Measurements from ENCODE around the gene GARIN5A.

Gene GARIN5A

DNA sequence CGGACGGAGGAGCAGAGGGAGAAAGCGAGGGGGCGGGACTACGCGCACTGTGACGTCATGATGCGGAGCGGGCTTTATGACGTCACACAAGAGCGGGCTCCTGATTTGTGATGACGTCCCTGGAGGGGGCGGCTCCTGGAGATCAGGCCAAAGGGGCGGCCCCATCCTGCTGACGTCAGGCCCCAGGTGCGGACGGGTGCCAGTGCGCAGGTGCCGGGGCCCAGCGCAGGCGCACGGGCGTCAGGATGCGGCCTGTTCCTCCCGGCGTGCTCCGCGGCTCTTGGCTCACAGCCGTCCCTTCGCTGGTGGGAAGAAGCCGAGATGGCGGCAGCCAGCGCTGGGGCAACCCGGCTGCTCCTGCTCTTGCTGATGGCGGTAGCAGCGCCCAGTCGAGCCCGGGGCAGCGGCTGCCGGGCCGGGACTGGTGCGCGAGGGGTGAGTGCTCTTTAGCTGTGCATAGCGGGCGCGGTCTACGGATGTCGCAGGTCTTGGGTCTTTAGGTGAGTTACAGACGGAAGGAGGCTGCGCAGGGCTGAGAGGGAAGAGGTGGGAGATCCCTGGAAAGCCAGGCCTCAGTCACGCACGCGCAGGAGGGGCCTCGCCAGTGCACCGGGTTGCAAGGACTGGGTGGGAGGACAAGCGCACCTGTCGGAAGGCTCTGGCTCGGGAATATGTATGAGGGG, at the start of gene GARIN5A, which contains the start of gene EMC10:
Gene GARIN5A, minus strand, starts transcription at position 625 of the 683 bp plus-strand sequence. Its CDS starts 460 bp downstream, at position 165.
Gene EMC10, plus strand, starts transcription at position 284 of the 683 bp plus-strand sequence. Its CDS starts 38 bp downstream, at position 322.
- Histone ChIP-seq H3K36me3 (ENCODE audit: insufficient read depth, low read length) (peaks cover 4% of the 10 kb centered on the region), H3K9ac (ENCODE audit: low read depth, low read length) (peak within 1 kb of the TSS; percentile 100), H3K4me1 (ENCODE audit: insufficient read depth, low read length) (no peaks in the 10 kb centered on the region), H3K9me3 (ENCODE audit: control insufficient read depth, insufficient read depth, low read length) (no peaks in the 10 kb centered on the region)

DNA sequence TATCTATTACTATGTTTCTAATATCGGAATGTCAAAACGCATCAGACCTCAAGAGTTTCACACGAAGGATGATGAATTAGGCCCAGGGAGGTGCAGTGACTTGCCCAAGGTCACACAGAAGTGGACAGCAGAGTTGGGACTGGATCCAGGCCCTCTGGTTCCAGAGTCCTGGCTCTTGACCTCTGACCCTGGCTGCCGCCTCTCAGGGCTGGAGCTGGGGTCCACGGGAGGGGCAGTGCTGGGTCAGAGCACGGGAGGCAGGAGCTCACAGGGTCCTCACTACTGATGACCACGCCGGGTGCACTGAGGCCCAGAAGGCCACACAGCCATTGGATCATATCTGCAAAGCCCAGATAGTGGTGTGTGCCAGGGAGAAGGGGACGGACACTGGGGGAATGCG, 46.2 kb upstream of the GARIN5A start:
- Histone ChIP-seq H3K9me3 (ENCODE audit: control insufficient read depth, insufficient read depth, low read length) (no peaks in the 10 kb centered on the region), H3K36me3 (ENCODE audit: insufficient read depth, low read length) (no peaks in the 10 kb centered on the region), H3K9ac (ENCODE audit: low read depth, low read length) (no peak overlapping the region), H3K4me1 (ENCODE audit: insufficient read depth, low read length) (no peaks in the 10 kb centered on the region)

DNA sequence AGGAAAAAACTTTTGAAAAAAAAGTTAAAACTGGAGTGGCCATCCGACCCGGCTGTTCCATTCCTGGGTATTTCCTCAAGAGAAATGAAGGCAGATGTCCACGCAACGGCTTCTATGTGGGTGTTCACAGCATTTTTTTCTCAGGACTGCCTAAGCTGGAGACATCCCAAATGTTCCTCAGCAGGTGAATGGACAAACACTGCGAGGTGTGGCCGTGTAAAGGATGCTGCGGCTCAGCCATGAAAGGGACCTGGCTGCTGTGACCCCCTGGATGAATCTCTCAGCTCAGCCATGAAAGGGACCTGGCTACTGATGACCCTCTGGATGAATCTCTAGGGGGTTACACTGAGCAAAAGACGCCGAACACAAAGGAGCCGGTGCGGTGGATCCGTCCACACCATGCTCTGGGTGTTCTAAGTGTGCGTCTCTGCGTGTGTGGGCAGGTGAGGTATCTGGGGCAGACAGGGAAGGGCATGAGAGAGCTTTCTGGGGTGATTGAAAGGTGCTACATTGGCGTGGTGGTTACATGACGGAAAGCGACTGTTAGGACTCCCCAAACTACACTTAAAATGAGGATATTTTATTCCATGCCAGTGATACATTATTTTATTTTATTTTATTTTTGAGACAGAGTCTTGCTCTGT, 44.3 kb upstream of the GARIN5A start:
- H3K4me1 ChIP-seq (ENCODE audit: insufficient read depth, low read length) = no peaks in the 10 kb centered on the region
- no peaks in the 10 kb centered on the region for H3K36me3 ChIP-seq (ENCODE audit: insufficient read depth, low read length)
- no peaks in the 10 kb centered on the region for H3K9me3 ChIP-seq (ENCODE audit: control insufficient read depth, insufficient read depth, low read length)
- H3K9ac ChIP-seq (ENCODE audit: low read depth, low read length) = no peak overlapping the region

DNA sequence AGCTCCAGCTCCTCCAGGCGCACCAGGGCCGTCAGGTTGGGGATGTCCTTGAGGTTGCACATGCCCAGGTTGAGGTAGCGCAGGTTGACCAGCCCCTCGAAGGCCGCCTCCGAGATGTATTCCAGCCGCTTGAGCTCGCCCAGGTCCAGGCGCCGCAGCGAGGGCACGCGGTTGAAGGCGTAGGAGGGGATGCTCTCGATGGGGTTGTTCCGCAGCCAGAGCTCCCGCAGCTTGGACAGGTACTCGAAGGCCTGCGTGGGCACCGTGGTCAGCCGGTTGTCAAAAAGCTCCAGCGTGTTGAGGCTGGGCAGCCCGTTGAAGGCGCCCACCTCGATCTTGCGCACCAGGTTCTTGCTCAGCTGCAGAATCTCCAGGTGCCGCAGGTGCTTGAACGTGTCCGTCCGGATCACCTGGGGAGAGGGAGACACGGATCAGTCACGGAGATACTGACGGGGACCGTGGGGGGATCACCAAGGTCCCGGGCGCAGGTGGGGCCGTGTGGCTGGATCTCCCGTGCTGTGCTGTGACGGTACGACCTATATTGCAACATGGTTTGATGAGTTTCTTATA, 42.4 kb upstream of the GARIN5A start:
- Histone ChIP-seq H3K9me3 (ENCODE audit: control insufficient read depth, insufficient read depth, low read length) (no peaks in the 10 kb centered on the region), H3K9ac (ENCODE audit: low read depth, low read length) (no peak overlapping the region), H3K36me3 (ENCODE audit: insufficient read depth, low read length) (no peaks in the 10 kb centered on the region), H3K4me1 (ENCODE audit: insufficient read depth, low read length) (no peaks in the 10 kb centered on the region)

DNA sequence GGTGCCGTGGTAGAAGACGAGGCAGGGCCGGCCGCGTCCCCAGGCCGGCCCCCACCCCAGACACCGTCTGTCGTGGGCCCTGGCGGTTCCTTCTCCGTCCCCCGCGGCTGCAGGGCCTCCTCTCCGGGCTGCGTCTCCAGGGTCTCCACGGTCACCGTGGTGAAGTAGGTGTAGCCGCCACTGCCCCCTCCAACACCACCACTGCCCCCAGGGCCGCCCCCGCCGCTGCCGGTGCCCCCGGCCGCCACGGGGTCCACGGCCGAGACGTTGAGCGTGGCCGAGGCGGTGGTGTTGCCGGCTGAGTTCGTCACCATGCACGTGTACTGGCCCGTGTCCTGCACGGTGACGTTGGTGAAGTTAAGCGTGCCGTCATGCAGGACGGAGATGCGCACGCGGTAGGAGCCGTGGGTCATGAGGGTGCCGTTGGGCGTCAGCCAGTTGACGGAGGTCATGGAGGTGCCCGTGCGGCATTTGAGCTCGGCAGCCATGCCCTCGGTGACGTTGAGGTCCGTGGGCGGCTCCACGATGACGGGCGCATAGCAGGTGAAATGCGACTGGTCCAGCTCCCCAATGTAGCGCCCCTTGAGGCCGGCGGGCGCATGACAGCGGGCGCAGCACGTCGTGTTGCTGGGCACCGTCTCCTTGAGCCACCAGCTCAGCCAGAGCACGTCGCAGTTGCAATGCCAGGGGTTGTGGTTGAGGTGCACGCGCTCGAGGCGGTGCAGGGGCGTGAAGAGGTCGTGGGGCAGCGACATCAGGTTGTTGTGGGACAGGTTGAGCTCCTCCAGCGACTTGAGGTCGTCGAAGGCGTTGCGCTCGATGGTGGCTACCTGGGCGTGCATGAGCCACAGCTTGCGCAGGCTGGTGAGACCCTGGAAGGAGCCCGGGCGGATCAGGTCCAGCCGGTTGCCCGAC, 41.7 kb upstream of the GARIN5A start:
- Histone ChIP-seq H3K9me3 (ENCODE audit: control insufficient read depth, insufficient read depth, low read length) (no peaks in the 10 kb centered on the region), H3K4me1 (ENCODE audit: insufficient read depth, low read length) (no peaks in the 10 kb centered on the region), H3K9ac (ENCODE audit: low read depth, low read length) (no peak overlapping the region), H3K36me3 (ENCODE audit: insufficient read depth, low read length) (no peaks in the 10 kb centered on the region)

DNA sequence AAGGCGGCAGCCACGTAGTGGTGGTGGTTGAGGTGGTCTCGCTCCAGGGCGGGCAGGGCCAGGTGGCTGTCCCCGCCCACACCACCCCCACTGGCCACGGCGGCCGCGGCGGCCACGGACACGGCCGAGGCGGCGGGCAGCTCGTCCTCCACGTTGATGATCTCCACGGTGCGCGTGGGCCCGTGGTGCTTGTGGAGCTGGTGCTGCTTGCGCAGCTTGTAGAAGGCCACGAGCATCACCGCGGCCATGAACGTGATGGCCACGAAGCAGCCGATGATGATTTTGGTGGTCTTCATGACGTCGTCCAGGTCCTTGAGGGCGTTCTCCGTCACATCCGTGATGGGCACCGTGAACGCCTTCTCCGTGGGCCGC, 41.0 kb upstream of the GARIN5A start:
- H3K9ac ChIP-seq (ENCODE audit: low read depth, low read length) = no peak overlapping the region
- H3K36me3 ChIP-seq (ENCODE audit: insufficient read depth, low read length) = no peaks in the 10 kb centered on the region
- H3K9me3 ChIP-seq (ENCODE audit: control insufficient read depth, insufficient read depth, low read length) = no peaks in the 10 kb centered on the region
- no peaks in the 10 kb centered on the region for H3K4me1 ChIP-seq (ENCODE audit: insufficient read depth, low read length)

DNA sequence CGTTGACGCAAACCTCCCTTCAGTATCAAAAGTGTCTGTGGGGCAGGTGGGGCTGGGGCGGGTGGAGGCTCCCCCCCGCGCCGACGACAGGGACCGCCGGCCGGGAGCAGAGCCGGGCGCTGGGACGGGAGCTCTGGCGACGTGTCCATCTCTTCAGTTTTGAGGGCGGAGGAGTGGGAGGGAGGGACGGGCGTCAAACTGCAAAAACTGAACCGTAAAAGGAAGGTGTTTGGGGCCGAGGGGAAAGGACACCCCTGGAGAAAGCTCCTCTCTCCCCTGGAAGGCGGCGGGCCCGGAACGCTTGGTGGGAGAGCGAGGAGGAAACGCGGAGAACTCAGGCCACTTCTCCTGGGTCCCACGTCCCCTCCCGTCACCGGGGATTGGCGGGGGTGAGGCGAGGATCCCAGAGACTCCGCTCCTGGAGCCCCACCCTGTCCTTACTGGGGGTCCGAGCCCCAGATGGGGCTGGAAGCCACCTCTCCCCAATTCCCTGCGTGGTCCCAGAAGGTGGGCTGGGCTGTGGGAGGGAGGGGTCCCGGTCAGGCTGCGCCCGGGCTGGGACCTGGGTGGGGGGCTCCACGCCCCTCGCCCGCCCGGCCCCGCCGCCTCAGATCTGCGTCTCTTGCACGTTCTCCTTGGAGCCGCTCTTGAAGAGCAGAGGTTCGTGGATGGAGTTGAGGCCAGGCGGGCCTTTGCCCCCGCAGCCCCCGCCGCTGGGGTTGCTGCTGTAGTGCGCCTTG, 40.5 kb upstream of the GARIN5A start:
- Histone ChIP-seq H3K9ac (ENCODE audit: low read depth, low read length) (no peak overlapping the region), H3K9me3 (ENCODE audit: control insufficient read depth, insufficient read depth, low read length) (no peaks in the 10 kb centered on the region), H3K4me1 (ENCODE audit: insufficient read depth, low read length) (no peaks in the 10 kb centered on the region), H3K36me3 (ENCODE audit: insufficient read depth, low read length) (no peaks in the 10 kb centered on the region)

DNA sequence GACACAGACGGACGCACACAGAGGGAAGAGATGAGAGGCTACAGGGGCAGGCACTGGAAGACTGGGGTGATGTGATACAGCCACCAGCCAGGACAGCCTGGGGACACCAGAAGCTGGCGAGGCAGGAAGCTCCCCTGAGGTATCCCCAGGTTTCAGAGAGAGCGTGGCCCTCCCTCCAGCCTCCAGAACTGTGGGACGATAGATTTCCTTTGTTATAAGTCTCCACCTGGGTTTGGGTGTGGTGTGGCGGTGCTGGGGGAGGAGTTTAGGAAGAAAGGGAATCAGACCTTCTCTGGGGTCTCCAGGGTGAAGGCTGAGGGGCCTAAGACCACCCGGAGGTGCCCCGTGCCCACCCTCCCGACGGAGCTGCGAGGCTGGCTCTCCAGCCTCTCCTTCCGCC, 39.8 kb upstream of the GARIN5A start:
- no peaks in the 10 kb centered on the region for H3K36me3 ChIP-seq (ENCODE audit: insufficient read depth, low read length)
- no peak overlapping the region for H3K9ac ChIP-seq (ENCODE audit: low read depth, low read length)
- H3K4me1 ChIP-seq (ENCODE audit: insufficient read depth, low read length) = no peaks in the 10 kb centered on the region

DNA sequence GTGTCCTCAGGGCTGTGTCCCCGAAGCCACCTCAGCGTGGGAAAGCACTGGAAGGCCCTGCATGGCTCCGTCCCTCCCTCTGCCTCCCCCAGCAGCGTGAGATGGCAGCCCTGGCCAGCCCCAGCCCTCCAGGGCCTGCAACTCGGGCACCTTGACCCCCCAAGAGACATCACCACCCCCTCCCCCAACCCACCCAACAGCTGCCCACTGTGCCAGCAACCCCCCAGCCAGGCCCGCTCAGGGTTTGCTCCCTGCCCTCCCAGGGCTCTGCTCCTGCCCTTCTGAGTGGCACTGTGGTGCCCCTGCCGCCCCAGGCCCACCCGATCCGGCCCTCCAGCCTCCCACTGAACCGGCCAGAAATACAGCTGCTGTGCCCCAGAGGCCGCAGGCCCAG, 38.5 kb upstream of the GARIN5A start:
- Histone ChIP-seq H3K9me3 (ENCODE audit: control insufficient read depth, insufficient read depth, low read length) (no peaks in the 10 kb centered on the region), H3K36me3 (ENCODE audit: insufficient read depth, low read length) (no peaks in the 10 kb centered on the region), H3K9ac (ENCODE audit: low read depth, low read length) (no peak overlapping the region), H3K4me1 (ENCODE audit: insufficient read depth, low read length) (no peaks in the 10 kb centered on the region; the same call in 1 of the 2 replicates)

More for the DNA sequence above, 39.8 kb upstream of the GARIN5A start:
- no peaks in the 10 kb centered on the region for H3K9me3 ChIP-seq (ENCODE audit: control insufficient read depth, insufficient read depth, low read length)

DNA sequence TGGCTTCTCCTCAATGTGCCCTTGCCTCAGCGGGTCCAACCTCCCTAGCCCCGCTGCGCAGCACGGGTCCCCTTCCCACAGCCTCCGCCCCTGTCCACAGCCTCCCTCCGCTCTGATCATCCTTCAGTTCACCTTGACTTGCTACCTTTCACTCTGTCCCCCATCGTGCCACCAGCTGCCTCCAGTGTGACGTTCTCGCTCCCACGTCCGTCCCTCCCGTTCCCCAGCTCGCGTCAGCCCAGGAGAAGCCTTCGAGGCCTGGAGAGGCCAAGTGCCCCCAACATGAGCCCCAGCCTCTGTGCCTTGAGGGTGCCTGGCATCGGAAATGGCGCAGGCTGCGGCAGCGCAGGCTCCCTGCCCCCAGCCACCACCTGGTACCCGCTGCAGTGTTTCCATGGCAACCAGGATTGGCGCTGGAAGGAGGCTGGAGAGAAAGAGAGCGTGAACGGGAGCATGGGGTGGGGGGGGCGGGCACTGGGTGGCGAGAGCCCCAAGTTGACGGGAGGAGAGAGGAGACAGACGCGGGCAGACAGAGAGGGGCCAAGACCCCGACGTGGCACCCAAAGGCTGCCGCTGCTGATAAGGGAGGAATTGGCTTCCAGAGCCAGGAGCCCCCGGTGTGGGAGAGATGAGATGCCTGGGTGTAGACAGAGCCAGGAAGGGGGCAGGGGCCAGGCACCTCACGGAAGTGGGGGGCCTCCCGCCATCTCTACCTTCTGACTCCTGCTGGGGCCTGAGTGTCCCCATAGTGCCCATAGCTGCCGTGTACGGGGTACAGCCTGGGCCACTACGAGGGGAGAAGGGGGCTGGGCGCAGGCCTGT, 37.9 kb upstream of the GARIN5A start:
- H3K36me3 ChIP-seq (ENCODE audit: insufficient read depth, low read length) = no peaks in the 10 kb centered on the region
- no peaks in the 10 kb centered on the region; the same call in 1 of the 2 replicates for H3K4me1 ChIP-seq (ENCODE audit: insufficient read depth, low read length)
- no peak overlapping the region for H3K9ac ChIP-seq (ENCODE audit: low read depth, low read length)
- H3K9me3 ChIP-seq (ENCODE audit: control insufficient read depth, insufficient read depth, low read length) = no peaks in the 10 kb centered on the region

DNA sequence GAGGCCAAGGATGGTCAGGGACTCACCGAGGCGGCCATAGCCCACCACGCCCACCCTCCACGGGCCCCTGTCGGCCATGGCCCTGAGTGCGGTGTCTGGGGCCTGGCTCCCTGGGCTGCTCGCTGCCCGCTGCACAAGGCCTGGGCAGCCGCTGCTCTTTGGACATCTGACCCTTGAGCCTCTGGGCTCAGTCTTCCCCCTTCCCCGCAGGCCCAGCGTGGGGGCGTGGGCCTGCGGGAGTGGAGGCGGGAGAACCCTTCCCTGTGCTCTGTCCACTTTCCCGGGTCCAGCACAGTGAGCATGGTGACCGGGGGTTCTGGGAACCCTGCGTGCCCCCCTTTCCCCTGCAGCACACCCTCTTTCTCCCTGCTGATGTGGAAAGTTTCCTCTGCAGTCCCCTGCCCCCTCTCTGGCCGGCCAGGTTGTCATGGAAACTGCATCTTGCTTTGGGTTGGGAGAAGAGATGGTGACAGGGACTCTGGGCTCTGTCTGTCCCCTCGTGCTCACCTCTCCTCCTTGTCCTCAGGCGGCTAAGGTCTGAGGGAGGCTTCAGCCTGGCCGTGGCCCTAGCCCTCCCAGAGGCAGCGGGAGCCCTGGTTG, 37.2 kb upstream of the GARIN5A start, which contains the start of gene ASPDH:
Gene ASPDH, minus strand, starts transcription at position 168 of the 600 bp plus-strand sequence. Its CDS starts 90 bp downstream, at position 78.
- Histone ChIP-seq H3K4me1 (ENCODE audit: insufficient read depth, low read length) (no peaks in the 10 kb centered on the region; the same call in 1 of the 2 replicates), H3K36me3 (ENCODE audit: insufficient read depth, low read length) (no peaks in the 10 kb centered on the region), H3K9ac (ENCODE audit: low read depth, low read length) (no peak within 1 kb of the TSS), H3K9me3 (ENCODE audit: control insufficient read depth, insufficient read depth, low read length) (no peaks in the 10 kb centered on the region)

DNA sequence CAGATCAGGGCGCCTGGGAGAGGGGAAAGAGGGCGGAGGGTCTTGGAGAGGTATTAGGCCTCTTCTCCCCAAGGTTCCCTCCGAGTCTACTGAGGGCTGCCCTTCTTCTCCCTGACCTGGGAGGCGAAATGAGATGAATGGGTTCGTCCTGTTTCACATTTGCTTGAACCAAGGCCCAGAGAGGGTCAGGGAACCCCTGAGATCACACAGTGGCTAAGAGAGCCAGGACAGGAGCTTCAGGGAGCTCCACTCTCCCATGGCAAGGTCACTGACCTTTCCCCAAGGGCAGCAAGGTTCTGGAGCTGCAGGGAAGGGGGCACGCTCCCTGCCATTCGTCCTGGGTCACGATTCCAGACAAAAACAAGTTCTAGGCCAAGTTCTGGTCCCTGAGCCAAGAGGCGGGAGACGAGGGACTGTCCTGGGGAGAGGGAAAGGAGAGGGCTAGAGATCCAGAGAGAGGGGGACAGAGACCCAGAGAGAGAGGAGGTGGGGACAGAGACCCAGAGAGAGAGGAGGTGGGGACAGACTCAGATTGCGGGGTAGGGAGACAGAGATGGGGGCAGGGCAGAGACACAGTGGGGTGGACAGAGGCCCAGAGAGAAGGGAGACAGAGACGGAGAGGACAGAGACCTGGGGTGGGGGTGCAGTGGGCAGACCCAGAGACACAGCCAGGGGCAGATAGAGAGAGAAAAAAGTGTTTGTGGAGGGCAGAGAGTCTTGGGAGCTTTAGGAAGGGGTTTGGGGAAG, 36.5 kb upstream of the GARIN5A start:
- no peaks in the 10 kb centered on the region; the same call in 1 of the 2 replicates for H3K4me1 ChIP-seq (ENCODE audit: insufficient read depth, low read length)
- no peaks in the 10 kb centered on the region for H3K36me3 ChIP-seq (ENCODE audit: insufficient read depth, low read length)
- no peaks in the 10 kb centered on the region for H3K9me3 ChIP-seq (ENCODE audit: control insufficient read depth, insufficient read depth, low read length)
- H3K9ac ChIP-seq (ENCODE audit: low read depth, low read length) = no peak overlapping the region

Measured in ES-I3 (cell line).